ENCODE measurements around the gene P2RY8.
"Not testable (repeated sequence)": the region's sequence is repeated elsewhere in the genome, so short reads cannot be mapped to it uniquely, and the experiment has no call there.

The P2RY8 gene

DNA sequence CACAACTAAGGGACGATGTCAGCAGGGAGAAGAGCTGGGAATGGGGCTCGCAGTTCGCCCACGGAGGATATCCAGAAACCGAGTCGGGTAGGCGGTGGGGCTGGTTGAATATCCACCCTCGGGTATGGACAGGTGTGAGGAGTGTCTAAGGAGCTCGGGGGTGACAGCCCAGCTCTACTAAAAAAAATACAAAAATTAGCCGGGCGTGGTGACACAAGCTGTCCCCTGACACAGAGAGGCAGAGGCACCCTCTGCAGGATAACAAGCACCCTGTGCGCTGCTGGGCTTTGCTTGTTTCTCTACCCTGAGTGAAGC is 72.1 kb downstream of the P2RY8 start:
- DNase-seq (ENCODE audit: low spot score): no peak

DNA sequence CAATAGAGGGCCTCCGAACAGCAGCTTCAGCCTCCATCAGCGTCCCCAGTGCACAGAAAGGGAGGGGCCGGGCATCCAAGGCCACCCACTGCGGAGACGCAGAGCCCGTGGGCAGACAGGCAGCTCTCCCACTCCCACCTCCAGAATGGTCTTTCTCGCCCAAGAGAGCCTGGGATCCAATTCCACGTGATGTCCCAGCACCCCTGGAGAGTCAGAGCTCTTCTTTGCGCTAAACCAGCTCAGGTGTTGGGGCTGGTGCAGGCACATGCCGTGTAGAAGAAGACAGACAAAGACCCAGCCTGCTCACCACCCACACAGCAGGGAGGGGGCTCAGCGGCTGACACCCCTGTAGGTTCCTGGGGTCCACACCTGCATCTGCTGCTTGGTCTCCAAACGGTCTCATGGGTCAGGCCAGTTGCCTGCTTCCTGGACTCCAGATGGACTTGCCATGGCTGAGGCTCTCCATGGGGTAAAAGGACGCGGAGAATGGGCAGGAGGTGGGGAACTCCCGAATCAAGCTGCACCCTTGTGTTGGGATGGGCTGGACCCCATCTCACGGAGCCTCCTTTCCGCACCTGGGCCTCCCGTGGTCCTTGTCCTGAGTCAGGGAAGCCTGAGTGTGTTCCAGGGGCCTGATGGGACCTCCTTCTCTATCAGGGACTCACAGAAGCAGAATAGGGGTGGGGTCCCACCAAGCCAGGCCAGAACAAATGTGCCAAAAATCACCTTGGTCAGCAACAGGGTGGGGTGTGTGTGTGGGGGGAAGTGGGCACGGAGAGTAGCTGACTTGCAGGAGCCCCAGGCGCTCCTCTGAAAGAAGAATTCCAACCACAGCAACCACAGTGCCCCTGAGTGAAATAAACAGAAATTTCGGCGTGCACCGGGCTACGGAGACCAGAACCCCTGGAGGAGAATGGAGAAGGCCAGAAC is 72.7 kb downstream of the P2RY8 start:
- no peak for DNase-seq (ENCODE audit: low spot score)

DNA sequence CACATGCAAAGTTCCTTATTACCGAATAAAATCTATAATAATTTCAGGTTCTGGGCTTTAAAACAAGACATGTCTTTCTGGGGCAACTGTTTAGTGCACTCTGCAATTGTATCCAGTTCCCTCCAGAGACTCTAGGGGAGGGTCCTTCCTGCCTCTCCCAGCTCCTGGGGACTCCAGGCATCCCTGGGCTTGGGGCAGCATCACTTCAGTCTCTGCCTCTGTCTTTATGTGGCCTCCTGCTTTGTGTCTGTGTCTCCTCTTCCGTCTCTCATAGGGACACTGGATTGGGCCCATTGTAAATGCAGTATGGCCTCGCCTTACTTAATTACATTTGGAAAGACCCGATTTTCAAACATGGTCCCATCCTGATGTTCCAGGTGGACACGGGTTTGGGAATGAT is 73.4 kb downstream of the P2RY8 start:
- no peak for DNase-seq (ENCODE audit: low spot score)

DNA sequence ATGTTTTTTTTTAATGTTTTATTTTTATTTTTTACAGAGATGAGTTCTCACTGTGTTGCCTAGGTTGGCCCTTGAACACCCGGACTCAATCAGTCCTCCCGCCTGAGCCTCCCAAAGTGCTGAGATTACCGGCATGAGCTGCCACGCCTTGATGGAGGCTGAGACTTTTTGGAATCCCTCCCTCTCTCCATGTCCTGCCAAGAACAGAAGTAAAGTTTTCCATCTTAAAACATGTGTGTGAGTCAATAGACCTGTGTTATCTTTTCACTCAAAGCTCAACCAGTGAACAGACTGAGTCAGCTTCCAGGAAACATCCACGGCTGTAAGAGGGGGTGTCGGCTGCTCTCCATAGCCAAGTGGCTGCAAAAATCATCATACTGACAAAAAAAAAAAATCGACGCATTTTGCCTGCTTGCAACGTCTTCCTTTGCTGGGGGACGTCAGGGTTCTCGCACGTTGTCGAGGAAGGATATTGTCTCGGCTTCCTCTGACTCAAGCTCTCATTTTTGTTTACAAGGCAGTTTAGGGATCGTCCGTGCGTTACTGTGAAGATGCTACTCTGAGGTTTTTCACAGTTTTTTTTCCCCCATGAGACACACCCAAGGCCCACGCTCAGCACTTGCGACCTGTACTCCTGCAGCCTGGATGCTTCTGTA is 74.3 kb downstream of the P2RY8 start:
- peak; percentile 28 for DNase-seq (ENCODE audit: low spot score)

DNA sequence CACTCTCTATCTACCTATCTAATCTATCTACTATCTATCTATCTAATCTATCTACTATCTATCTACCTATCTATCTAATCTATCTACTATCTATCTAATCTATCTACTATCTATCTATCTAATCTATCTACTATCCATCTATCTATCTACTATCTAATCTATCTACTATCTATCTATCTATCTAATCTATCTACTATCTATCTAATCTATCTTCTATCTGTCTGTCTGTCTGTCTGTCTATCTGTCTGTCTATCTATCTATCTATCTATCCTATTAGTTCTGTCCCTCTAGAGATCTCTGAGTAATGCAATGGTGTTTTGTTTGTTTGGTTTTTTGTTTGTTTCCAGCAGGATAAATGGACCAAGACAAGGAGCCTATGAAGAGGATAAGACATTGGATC is 74.9 kb downstream of the P2RY8 start:
- no peak for DNase-seq (ENCODE audit: low spot score)

GRCh38 chrX:1455948-1456280 is 81.1 kb downstream of the P2RY8 start:
- DNase-seq (ENCODE audit: low spot score): no peak

DNA sequence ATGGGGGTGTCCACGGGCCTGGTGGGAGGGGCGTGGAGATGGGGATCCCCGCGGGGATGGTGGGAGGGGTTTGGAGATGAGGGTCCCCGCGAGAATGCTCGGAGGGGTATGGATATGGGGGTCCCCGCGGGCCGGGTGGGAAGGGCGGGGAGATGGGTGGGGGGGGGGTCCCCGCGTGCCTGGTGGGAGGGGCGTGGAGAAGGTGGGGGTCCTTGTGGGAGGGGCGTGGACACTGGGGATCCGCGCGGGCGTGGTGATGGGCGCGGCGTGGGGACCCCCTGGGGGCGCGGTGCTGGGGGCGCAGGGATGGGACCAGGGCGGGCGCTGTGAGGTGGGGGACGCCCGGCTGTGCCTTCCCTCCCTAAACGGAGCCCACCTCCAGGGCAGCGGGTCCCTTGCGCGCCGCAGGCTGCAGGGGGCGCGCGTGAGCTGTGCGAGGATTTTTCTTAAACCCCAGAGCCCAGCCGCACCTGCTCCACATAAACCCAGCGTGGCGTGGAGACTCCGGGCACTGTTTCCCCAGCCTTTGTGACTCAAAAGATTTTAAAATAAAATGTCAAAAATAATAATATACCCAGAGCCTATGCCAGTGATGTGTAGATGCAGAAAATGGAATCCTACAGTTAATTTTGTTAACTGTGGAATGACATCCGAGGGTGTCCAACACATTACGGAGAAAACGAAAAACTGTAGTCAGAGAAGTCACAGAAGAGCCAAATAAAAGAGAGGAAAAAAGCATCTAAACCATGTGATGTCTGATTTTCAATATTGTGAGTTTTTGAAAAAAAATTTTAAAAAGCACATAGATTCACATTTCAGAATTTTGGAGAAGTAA is 82.8 kb downstream of the P2RY8 start:
- DNase-seq (ENCODE audit: low spot score): peak; percentile 72

- no peak for DNase-seq (ENCODE audit: low spot score)
These were observed 83.6 kb downstream of the P2RY8 start for GRCh38 chrX:1453395-1453783.

- DNase-seq (ENCODE audit: low spot score): peak; percentile 92
These were observed 84.2 kb downstream of the P2RY8 start, which contains the start of gene ASMTL for GRCh38 chrX:1452516-1453394. ASMTL (minus strand) TSS chrX:1452909; CDS start chrX:1452840, 69 bp downstream.

DNA sequence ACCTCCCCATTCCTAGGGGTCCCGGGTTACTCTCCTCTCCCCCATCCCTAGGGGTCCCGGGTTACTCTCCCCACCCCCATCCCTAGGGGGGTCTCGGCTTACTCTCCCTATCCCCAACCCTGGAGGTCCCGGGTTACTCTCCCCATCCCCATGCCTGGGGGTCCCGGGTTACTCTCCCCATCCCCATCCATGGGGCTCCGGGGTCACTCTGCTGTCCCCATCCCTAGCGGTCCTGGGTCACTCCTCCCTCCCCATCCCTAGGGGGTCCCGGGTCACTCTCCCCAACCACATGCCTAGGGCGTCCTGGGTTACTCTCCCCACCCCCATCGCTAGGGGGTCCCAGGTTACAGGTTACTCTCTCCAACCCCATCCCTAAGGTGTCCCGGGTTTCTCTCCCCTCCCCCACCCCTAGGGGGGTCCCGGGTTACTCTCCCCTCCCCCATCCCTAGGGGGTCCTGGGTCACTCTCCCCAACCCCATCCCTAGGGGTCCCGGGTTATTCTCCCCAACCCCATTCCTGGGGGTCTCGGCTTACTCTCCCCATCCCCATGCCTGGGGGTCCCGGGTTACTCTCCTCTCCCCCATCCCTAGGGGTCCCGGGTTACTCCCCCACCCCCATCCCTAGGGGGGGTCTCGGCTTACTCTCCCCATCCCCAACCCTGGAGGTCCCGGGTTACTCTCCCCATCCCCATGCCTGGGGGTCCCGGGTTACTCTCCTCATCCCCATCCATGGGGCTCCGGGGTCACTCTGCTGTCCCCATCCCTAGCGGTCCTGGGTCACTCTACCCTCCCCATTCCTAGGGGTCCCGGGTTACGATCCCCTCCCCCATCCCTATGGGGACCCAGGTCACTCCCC is 85.1 kb downstream of the P2RY8 start:
- no peak for DNase-seq (ENCODE audit: low spot score)

DNA sequence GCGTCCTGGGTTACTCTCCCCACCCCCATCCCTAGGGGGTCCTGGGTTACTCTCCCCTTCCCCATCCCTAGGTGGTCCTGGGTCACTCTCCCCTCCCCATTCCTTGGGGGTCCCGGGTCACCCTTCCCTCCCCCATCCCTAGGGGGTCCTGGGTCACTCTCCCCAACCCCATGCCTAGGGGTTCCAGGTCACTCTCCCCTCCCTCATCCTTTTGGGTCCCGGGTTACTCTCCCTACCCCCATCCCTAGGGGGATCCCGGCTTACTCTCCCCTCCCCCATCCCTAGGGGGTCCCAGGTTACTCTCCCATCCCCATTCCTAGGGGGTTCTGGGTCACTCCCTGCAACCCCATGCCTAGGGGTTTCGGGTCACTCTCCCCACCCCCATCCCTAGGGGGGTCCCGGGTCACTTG is 85.7 kb downstream of the P2RY8 start:
- DNase-seq (ENCODE audit: low spot score): no peak

- DNase-seq (ENCODE audit: low spot score): no peak
These were observed 86.4 kb downstream of the P2RY8 start for GRCh38 chrX:1450361-1451161.

- DNase-seq (ENCODE audit: low spot score): no peak
These were observed 87.2 kb downstream of the P2RY8 start for GRCh38 chrX:1449823-1450149.

GRCh38 chrX:1449036-1449822 is 87.8 kb downstream of the P2RY8 start:
- DNase-seq (ENCODE audit: low spot score): no peak

DNA sequence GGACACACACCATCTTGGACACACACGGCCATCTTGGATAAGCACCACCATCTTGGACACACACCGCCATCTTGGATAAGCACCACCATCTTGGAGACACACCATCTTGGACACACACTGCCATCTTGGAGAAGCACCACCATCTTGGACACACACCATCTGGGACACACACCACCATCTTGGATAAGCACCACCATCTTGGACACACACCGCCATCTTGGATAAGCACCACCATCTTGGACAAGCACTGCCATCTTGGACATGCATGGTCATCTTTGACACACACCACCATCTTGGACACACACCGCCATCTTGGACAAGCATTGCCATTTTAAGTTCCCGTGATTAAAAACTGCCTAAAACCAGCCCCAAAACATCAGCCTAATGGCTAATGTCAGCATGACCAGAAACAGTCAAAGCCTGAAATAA is 88.4 kb downstream of the P2RY8 start:
- DNase-seq (ENCODE audit: low spot score): not testable (repeated sequence)

DNA sequence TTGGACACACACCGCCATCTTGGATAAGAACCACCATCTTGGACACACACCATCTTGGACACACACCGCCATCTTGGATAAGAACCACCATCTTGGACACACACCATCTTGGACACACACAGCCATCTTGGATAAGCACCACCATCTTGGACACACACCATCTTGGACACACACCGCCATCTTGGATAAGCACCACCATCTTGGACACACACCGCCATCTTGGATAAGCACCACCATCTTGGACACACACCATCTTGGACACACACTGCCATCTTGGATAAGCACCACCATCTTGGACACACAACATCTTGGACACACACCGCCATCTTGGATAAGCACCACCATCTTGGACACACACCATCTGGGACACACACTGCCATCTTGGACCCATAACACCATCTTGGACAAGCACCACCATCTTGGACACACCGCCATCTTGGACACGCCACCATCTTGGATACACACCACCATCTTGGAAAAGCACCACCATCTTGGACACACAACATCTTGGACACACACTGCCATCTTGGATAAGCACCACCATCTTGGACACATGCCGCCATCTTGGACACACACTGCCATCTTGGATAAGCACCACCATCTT is 88.9 kb downstream of the P2RY8 start:
- not testable (repeated sequence) for DNase-seq (ENCODE audit: low spot score)

DNA sequence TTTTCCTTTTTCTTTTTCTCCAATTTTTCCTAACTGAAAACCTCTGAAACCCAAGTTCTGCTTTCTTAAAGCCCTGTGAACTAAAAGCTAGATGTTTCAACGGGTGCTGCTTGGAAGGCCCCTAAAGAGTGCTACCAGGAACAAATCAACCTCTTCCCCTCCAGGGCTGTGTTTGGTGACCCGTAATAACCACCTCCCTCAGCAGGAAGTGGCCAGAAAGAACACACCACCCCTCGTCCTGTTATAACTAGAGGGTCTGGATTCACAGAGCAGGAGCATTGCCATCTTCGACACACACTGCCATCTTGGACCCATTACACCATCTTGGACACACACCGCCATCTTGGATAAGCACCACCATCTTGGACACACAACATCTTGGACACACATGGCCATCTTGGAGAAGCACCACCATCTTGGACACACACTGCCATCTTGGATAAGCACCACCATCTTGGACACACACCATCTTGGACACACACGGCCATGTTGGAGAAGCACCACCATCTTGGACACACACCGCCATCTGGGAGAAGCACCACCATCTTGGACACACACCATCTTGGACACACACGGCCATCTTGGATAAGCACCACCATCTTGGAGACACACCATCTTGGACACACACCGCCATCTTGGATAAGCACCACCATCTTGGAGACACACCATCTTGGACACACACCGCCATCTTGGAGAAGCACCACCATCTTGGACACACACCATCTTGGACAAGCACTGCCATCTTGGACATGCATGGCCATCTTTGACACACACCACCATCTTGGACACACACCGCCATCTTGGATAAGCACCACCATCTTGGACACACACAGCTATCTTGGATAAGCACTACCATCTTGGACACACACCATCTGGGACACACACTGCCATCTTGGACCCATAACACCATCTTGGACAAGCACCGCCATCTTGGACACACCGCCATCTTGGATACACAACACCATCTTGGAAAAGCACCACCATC is 89.7 kb downstream of the P2RY8 start:
- not testable (repeated sequence) for DNase-seq (ENCODE audit: low spot score)
